B cell (primary cell): Measurements from ENCODE around the gene MYT1. TPM values are rescaled to one million over a fixed set of nuclear protein-coding genes. Genes with fewer than 3 reads are reported as not detected.

Source experiments
- ATAC-seq: fragments of 200-7000 bp; cut with Tn5 transposase; one replicate; pipeline ENCODE4 v1.10.0; 2021; ENCODE audit warnings: low read depth, mild to moderate bottlenecking, moderate number of reproducible peaks, moderate library complexity
- CTCF ChIA-PET: fragments of 350-600 bp; sonication (Branson Sonifier 250); formaldehyde crosslinking; loops from one replicate; lab custom pipeline; 2021; ENCODE audit warnings: antibody characterized with exemption, inconsistent platforms; lab: Charles Lee
- POLR2A ChIA-PET: fragments of 350-600 bp; sonication (Branson Sonifier 250); formaldehyde crosslinking; loops from one replicate; lab custom pipeline; 2021; ENCODE audit warnings: antibody characterized with exemption; lab: Charles Lee
- DNase-seq: peaks from one replicate; pipeline ENCODE4 v3.0.0; 2013
- H2AFZ ChIP-seq: 2 replicates; pipeline ENCODE4 v1.6.1; 2012; ENCODE audit warnings: mild to moderate bottlenecking, low read depth, low read length; ENCODE audit not compliant: insufficient read depth, poor library complexity, severe bottlenecking
- H3K27ac ChIP-seq, 2 donors: 1 replicate in 1 of 2; 2 replicates in 1 of 2; pipeline ENCODE4 v1.5.1; 2012 to 2013; ENCODE audit warnings: low read length in 2 of 2, mild to moderate bottlenecking in 2 of 2, moderate library complexity in 1 of 2
- H3K27me3 ChIP-seq, 4 experiments: fragments of 200-600 bp in 1 of 4; sonication (generic) in 1 of 4; replicated peaks in 1 of 4; 1 replicate in 2 of 4; 2 replicates in 2 of 4; pipeline versions ENCODE4 v1.6.1 to v1.7.0; 2013 to 2016; ENCODE audit warnings: low read length in 3 of 4, mild to moderate bottlenecking in 2 of 4, mixed read lengths in 1 of 4, moderate library complexity in 1 of 4; ENCODE audit not compliant: insufficient read depth in 4 of 4, control insufficient read depth in 3 of 4; ENCODE audit errors: control extremely low read depth in 1 of 4
- H3K36me3 ChIP-seq, 2 experiments: replicated peaks in 1 of 2; 1 replicate in 1 of 2; 2 replicates in 1 of 2; pipeline versions ENCODE4 v1.6.1 to v1.7.1; 2013; ENCODE audit warnings: low read length in 1 of 2; ENCODE audit not compliant: insufficient read depth in 2 of 2, control insufficient read depth in 1 of 2; ENCODE audit errors: control extremely low read depth in 1 of 2, extremely low read depth in 1 of 2
- H3K4me1 ChIP-seq, 2 donors: fragments of 200-600 bp in 1 of 2; sonication (generic) in 1 of 2; 1 replicate in 1 of 2; 2 replicates in 1 of 2; pipeline versions ENCODE4 v1.5.1 to v1.6.1; 2013 to 2017; ENCODE audit warnings: low read length in 2 of 2; ENCODE audit not compliant: control insufficient read depth in 2 of 2, insufficient read depth in 2 of 2
- H3K4me2 ChIP-seq: replicated peaks from 2 replicates; pipeline ENCODE3; 2012; ENCODE audit warnings: mild to moderate bottlenecking, low read depth, low read length; ENCODE audit not compliant: poor library complexity, severe bottlenecking
- H3K4me3 ChIP-seq, 5 experiments: fragments of 200-600 bp in 1 of 5; sonication (generic) in 1 of 5; 1 replicate in 3 of 5; 2 replicates in 2 of 5; pipeline versions ENCODE4 v1.5.1 to v1.7.0; 2011 to 2016; ENCODE audit warnings: low read length in 4 of 5, mild to moderate bottlenecking in 4 of 5, low read depth in 2 of 5, control low read depth in 1 of 5, moderate library complexity in 1 of 5; ENCODE audit not compliant: insufficient read depth in 1 of 5; ENCODE audit errors: control extremely low read depth in 1 of 5, extremely low read depth in 1 of 5
- H3K79me2 ChIP-seq: fragments of 200-600 bp; sonication (generic); one replicate; pipeline ENCODE4 v1.6.0; 2016; ENCODE audit warnings: low read length; ENCODE audit not compliant: control insufficient read depth, insufficient read depth
- H3K9ac ChIP-seq: fragments of 200-600 bp; sonication (generic); 2 replicates; pipeline ENCODE4 v1.6.1; 2017; ENCODE audit warnings: mild to moderate bottlenecking, low read length, moderate library complexity
- H3K9me3 ChIP-seq, 3 donors: one replicate each; pipeline versions ENCODE4 v1.6.1 to v1.7.1; 2013; ENCODE audit warnings: low read length in 2 of 3; ENCODE audit not compliant: control insufficient read depth in 2 of 3, insufficient read depth in 1 of 3; ENCODE audit errors: control extremely low read depth in 1 of 3
- H4K20me1 ChIP-seq: 2 replicates; pipeline ENCODE4 v1.6.0; 2012; ENCODE audit warnings: mild to moderate bottlenecking, low read length; ENCODE audit not compliant: insufficient read depth, control insufficient read depth, poor library complexity, severe bottlenecking
- H3K27ac Mint-ChIP-seq: one replicate; pipeline ENCODE4 v1.8.0; 2021; ENCODE audit warnings: mixed read lengths
- H3K27me3 Mint-ChIP-seq: one replicate; pipeline ENCODE4 v1.8.0; 2021; ENCODE audit warnings: mixed read lengths
- H3K4me1 Mint-ChIP-seq: one replicate; pipeline ENCODE4 v1.8.0; 2021; ENCODE audit warnings: mixed read lengths
- H3K4me3 Mint-ChIP-seq: one replicate; pipeline ENCODE4 v1.8.0; 2021; ENCODE audit warnings: mixed read lengths
- H3K9me3 Mint-ChIP-seq: one replicate; pipeline ENCODE4 v1.8.0; 2022; ENCODE audit warnings: mixed read lengths; ENCODE audit not compliant: insufficient read depth
- EZH2 ChIP-seq: IDR thresholded peaks from 2 replicates; pipeline ENCODE4 v1.6.1; 2012; ENCODE audit warnings: borderline replicate concordance, low read depth, mild to moderate bottlenecking, moderate library complexity, low read length; ENCODE audit not compliant: insufficient read depth, poor library complexity, severe bottlenecking
- WGBS: methylation state at CpG from one replicate; pipeline ENCODE4 v1.1.5; 2013; ENCODE audit warnings: missing lambda C conversion rate; ENCODE audit not compliant: insufficient coverage; 5-methylcytosine and 5-hydroxymethylcytosine counted together
- intact Hi-C: fragments of 100-400 bp; cut with micrococcal nuclease; formaldehyde crosslinking; loops from one replicate; pipeline ENCODE4 v1.10.0; 2022
- polyA plus RNA-seq: library from polyadenylated mRNA; depleted of rRNA; stranded (reverse); fragments of >200 nt; gene quantifications from 2 replicates; pipeline ENCODE4 v1.2.3, GENCODE V29; 2012
- total RNA-seq, 2 donors: library from RNA; stranded (reverse); fragments of 120-200 nt in 1 of 2; gene quantifications; 1 replicate in 1 of 2; 2 replicates in 1 of 2; pipeline versions ENCODE4 v1.2.3 to v1.2.4, GENCODE V29; 2013 to 2022
- TF ChIP-seq, protein P1 (sequence below): fragments of 200-600 bp; IDR thresholded peaks from one replicate; pipeline ENCODE4 v1.8.0; 2022; ENCODE audit warnings: antibody characterized with exemption, mild to moderate bottlenecking

Gene MYT1
- total and polyA plus RNA-seq, 2 donors (not counting 1 experiment from before 2014, with no cell fraction given), result 0.49 to 42.2 TPM

DNA sequence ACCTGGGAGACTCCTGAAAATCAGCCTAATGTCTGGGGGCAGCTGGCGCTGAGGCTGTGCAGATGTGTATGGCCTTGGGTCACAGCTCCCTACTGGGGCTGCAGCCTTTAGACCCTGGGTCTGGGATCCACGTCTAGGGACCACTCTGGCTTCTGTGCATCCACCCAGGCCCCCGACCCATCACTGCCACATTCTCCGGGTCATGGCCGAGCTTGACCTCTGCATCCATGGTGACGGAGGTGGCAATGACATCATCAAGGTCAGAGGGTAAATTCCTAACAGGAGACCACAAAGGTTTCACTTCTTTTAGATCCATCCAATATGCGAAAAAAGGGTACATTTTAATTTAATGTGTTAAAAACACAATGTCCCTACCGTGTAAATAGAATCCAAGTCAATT is 76.8 kb downstream of the MYT1 start:
- Mint-ChIP-seq H3K9me3 (no peaks in the 10 kb centered on the region), H3K4me1 (no peaks in the 10 kb centered on the region), H3K4me3 (no peak overlapping the region), H3K27ac (no peak overlapping the region), H3K27me3 (peaks cover 20% of the 10 kb centered on the region)
- Histone ChIP-seq H3K79me2 (no peaks in the 10 kb centered on the region), H3K36me3 (no peaks in the 10 kb centered on the region), H3K9me3 (no peaks in the 10 kb centered on the region), H3K4me3 (no peak overlapping the region), H3K27me3 (peaks cover 0 to 23% (median 8%) of the 10 kb centered on the region in 4 experiments), H3K9ac (no peak overlapping the region), H3K27ac (no peak overlapping the region), H3K4me1 (peaks cover 0 to 5% of the 10 kb centered on the region in 2 donors), H2AFZ (no peak overlapping the region), H3K4me2 (no peak overlapping the region), H4K20me1 (no peaks in the 10 kb centered on the region)
- POLR2A ChIA-PET, result no interaction called here
- no peak for DNase-seq
- WGBS, result 88% methylated on average over 4 of the region's 8 CpGs
- CTCF ChIA-PET, result no interaction called here
- no peak for TF ChIP-seq EZH2
- TF ChIP-seq, protein P1, sequence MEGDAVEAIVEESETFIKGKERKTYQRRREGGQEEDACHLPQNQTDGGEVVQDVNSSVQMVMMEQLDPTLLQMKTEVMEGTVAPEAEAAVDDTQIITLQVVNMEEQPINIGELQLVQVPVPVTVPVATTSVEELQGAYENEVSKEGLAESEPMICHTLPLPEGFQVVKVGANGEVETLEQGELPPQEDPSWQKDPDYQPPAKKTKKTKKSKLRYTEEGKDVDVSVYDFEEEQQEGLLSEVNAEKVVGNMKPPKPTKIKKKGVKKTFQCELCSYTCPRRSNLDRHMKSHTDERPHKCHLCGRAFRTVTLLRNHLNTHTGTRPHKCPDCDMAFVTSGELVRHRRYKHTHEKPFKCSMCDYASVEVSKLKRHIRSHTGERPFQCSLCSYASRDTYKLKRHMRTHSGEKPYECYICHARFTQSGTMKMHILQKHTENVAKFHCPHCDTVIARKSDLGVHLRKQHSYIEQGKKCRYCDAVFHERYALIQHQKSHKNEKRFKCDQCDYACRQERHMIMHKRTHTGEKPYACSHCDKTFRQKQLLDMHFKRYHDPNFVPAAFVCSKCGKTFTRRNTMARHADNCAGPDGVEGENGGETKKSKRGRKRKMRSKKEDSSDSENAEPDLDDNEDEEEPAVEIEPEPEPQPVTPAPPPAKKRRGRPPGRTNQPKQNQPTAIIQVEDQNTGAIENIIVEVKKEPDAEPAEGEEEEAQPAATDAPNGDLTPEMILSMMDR, result no peak
- ATAC-seq, result no peak
- intact Hi-C loops, result no loop called here

DNA sequence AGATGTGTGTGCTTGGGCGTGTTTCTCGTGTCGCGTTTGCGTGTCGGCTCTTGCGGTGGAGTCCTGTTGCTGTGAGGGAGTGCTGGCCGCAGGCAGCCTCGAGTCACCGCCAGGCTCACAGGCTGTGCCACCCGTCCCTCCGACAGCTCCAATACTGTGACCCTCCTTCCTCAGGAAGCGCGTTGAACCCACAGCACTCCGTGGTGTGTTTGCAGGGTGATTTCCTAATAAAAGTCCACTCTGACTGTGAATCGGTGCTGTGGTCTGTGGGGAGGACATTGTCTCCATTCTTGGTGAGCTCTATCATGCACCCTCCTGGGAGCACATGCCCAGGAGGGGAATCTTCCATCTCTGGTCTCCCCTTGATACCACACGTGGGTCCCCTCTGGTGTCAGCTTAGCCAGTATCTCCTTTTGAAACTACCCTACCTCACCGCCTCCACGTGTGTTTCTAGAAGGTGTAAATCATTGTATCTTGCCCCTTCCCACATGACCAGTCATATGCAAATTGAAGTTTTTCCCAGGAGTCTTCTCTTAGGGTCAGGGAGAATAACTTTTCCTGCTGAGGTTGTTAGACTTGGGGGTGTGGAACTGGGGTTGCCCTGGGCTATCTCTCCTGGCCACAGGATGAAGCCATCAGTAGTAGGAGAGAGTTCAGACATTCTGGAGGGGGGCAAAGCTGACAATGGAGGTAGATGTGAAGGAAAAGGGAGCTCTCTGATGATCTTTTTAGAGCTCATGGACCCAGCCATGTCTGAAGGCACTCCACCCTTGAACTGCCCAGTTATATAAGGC is 77.9 kb downstream of the MYT1 start:
- Mint-ChIP-seq H3K27ac (no peak overlapping the region), H3K4me1 (no peaks in the 10 kb centered on the region), H3K27me3 (peaks cover 29% of the 10 kb centered on the region), H3K4me3 (no peak overlapping the region), H3K9me3 (no peaks in the 10 kb centered on the region)
- Histone ChIP-seq H3K4me3 (no peak overlapping the region), H3K4me1 (peaks cover 0 to 5% of the 10 kb centered on the region in 2 donors), H3K79me2 (no peaks in the 10 kb centered on the region), H3K36me3 (no peaks in the 10 kb centered on the region), H3K4me2 (no peak overlapping the region), H3K9ac (no peak overlapping the region), H3K9me3 (no peaks in the 10 kb centered on the region), H3K27me3 (peaks cover 0 to 31% (median 10%) of the 10 kb centered on the region in 4 experiments), H4K20me1 (no peaks in the 10 kb centered on the region), H3K27ac (no peak overlapping the region), H2AFZ (no peak overlapping the region)
- no peak for TF ChIP-seq EZH2
- TF ChIP-seq, protein P1, result no peak
- 98% methylated on average over 9 of the region's 19 CpGs for WGBS
- ATAC-seq (no peak), DNase-seq (no peak)
- POLR2A ChIA-PET, result no interaction called here
- CTCF ChIA-PET, result no interaction called here
- intact Hi-C loops, result no loop called here
